ENCODE data around the gene RNPEPL1. TPM values are rescaled to one million over a fixed set of nuclear protein-coding genes. Genes with fewer than 3 reads are reported as not detected.

RNPEPL1 gene
- 51.2 and 63.3 TPM in 2 replicates for total RNA-seq

GRCh38 chr2:240567872-240568677 lies at the start of gene RNPEPL1:
RNPEPL1 (plus strand) TSS chr2:240568484; CDS start chr2:240568587, 103 bp downstream.

GRCh38 chr2:240557808-240558207 lies 10.5 kb upstream of the RNPEPL1 start, which contains the start of gene ANKMY1:
ANKMY1 (minus strand) TSS chr2:240557988; CDS start chr2:240557335, 653 bp downstream.

GRCh38 chr2:240560084-240560479 lies 8.2 kb upstream of the RNPEPL1 start, which contains the start of gene DUSP28:
DUSP28 (plus strand) TSS chr2:240560357; CDS start chr2:240560685, 328 bp downstream.

GRCh38 chr2:240586198-240586918 lies 18.1 kb downstream of the RNPEPL1 start, which contains the start of gene CAPN10:
CAPN10 (plus strand) TSS chr2:240586734; CDS start chr2:240586912, 178 bp downstream.

GRCh38 chr2:240624950-240625621 lies 56.8 kb downstream of the RNPEPL1 start, which contains the start of gene GPR35:
GPR35 (plus strand) TSS chr2:240625480; CDS start chr2:240629953, 4,473 bp downstream.

Other genes with a start within 250 kb of the RNPEPL1 start
- gene GPC1, start 132.8 kb upstream of the RNPEPL1 start, total RNA-seq, result 28.7 and 33.0 TPM in 2 replicates
- gene ANKMY1, start 10.5 kb upstream of the RNPEPL1 start, total RNA-seq, result 2.8 and 6.5 TPM in 2 replicates
- gene DUSP28, start 8.1 kb upstream of the RNPEPL1 start, total RNA-seq, result 2.3 and 3.5 TPM in 2 replicates
- 17.9 and 23.1 TPM in 2 replicates for gene CAPN10, start 18.2 kb downstream of the RNPEPL1 start, total RNA-seq
- 0.10 TPM in 1 of 2 replicates, not detected in the other for gene GPR35, start 57.0 kb downstream of the RNPEPL1 start, total RNA-seq
- gene AQP12B, start 114.4 kb downstream of the RNPEPL1 start, total RNA-seq, result not detected in 2 replicates
- not detected in 2 replicates for gene AQP12A, start 123.4 kb downstream of the RNPEPL1 start, total RNA-seq